Ishikawa (cell line): ENCODE results near the gene PBX4.

Experiments
- CEBPB ChIP-seq: IDR thresholded peaks from 2 replicates; pipeline ENCODE4 v1.6.1; 2012
- CREB1 ChIP-seq: IDR thresholded peaks from 2 replicates; pipeline ENCODE4 v1.6.1; 2012; ENCODE audit warnings: low read depth
- EGR1 ChIP-seq: IDR thresholded peaks from 2 replicates; pipeline ENCODE4 v1.6.1; 2012
- EP300 ChIP-seq: IDR thresholded peaks from 2 replicates; pipeline ENCODE4 v1.6.1; 2012; ENCODE audit warnings: borderline replicate concordance
- FOXM1 ChIP-seq: IDR thresholded peaks from 2 replicates; pipeline ENCODE4 v1.6.1; 2012; ENCODE audit warnings: low read depth, borderline replicate concordance
- MAX ChIP-seq: IDR thresholded peaks from 2 replicates; pipeline ENCODE4 v1.6.1; 2012
- NFIC ChIP-seq: IDR thresholded peaks from 2 replicates; pipeline ENCODE4 v1.6.1; 2012
- RAD21 ChIP-seq: IDR thresholded peaks from 2 replicates; pipeline ENCODE4 v1.6.1; 2012; ENCODE audit warnings: low read depth
- REST ChIP-seq: IDR thresholded peaks from 2 replicates; pipeline ENCODE4 v1.6.1; 2012; ENCODE audit warnings: low read depth, mild to moderate bottlenecking
- TAF1 ChIP-seq: IDR thresholded peaks from 2 replicates; pipeline ENCODE4 v1.6.1; 2012; ENCODE audit warnings: low read depth, mild to moderate bottlenecking
- TCF12 ChIP-seq: IDR thresholded peaks from 2 replicates; pipeline ENCODE4 v1.6.1; 2012; ENCODE audit warnings: low read depth
- TEAD4 ChIP-seq: IDR thresholded peaks from 2 replicates; pipeline ENCODE4 v1.6.1; 2012
- USF1 ChIP-seq: IDR thresholded peaks from 2 replicates; pipeline ENCODE4 v1.6.1; 2012
- YY1 ChIP-seq: IDR thresholded peaks from 2 replicates; pipeline ENCODE4 v1.6.1; 2012; ENCODE audit warnings: low read depth
- ZBTB7A ChIP-seq: IDR thresholded peaks from 2 replicates; pipeline ENCODE4 v1.6.1; 2012; ENCODE audit warnings: low read depth

PBX4 gene

GRCh38 chr19:19642506-19643157, 24.1 kb upstream of the PBX4 start:
- TF ChIP-seq REST, result no peak
- TF ChIP-seq CEBPB, result no peak
- TF ChIP-seq TAF1, result no peak
- no peak for TF ChIP-seq TCF12
- TF ChIP-seq ZBTB7A, result no peak
- no peak for TF ChIP-seq YY1
- no peak for TF ChIP-seq NFIC
- TF ChIP-seq EP300, result no peak
- no peak for TF ChIP-seq USF1
- TF ChIP-seq MAX, result no peak
- no peak for TF ChIP-seq RAD21
- no peak for TF ChIP-seq CREB1
- TF ChIP-seq FOXM1, result no peak
- TF ChIP-seq TEAD4, result no peak
- no peak for TF ChIP-seq EGR1

GRCh38 chr19:19637523-19638251, 19.2 kb upstream of the PBX4 start:
- no peak for TF ChIP-seq CEBPB
- no peak for TF ChIP-seq TEAD4
- TF ChIP-seq CREB1, result no peak
- no peak for TF ChIP-seq YY1
- no peak for TF ChIP-seq USF1
- TF ChIP-seq MAX, result no peak
- no peak for TF ChIP-seq RAD21
- no peak for TF ChIP-seq FOXM1
- TF ChIP-seq REST, result no peak
- no peak for TF ChIP-seq TAF1

GRCh38 chr19:19637186-19637522, 18.7 kb upstream of the PBX4 start:
- no peak for TF ChIP-seq EGR1
- no peak for TF ChIP-seq TCF12
- no peak for TF ChIP-seq TAF1
- no peak for TF ChIP-seq CREB1
- no peak for TF ChIP-seq USF1
- no peak for TF ChIP-seq YY1
- TF ChIP-seq EP300, result no peak
- no peak for TF ChIP-seq ZBTB7A
- no peak for TF ChIP-seq MAX
- no peak for TF ChIP-seq NFIC
- no peak for TF ChIP-seq FOXM1

GRCh38 chr19:19636573-19637185, 18.2 kb upstream of the PBX4 start:
- TF ChIP-seq EP300 (no peak), TCF12 (no peak), FOXM1 (no peak), TAF1 (no peak)

GRCh38 chr19:19635313-19635702, 16.8 kb upstream of the PBX4 start:
- no peak for TF ChIP-seq USF1
- no peak for TF ChIP-seq EP300
- no peak for TF ChIP-seq CEBPB
- no peak for TF ChIP-seq TCF12
- TF ChIP-seq TAF1, result no peak
- no peak for TF ChIP-seq FOXM1
- no peak for TF ChIP-seq TEAD4
- no peak for TF ChIP-seq CREB1
- TF ChIP-seq REST, result no peak
- no peak for TF ChIP-seq NFIC
- no peak for TF ChIP-seq EGR1
